HG02852 (cell line): ENCODE results near the gene TMEM258.

Source experiments
- ATAC-seq: cut with Tn5 transposase; IDR thresholded peaks from one replicate; pipeline ENCODE4 v1.9.1; 2021; ENCODE audit warnings: mild to moderate bottlenecking, moderate library complexity; ENCODE audit not compliant: unreplicated experiment

Gene TMEM258

DNA sequence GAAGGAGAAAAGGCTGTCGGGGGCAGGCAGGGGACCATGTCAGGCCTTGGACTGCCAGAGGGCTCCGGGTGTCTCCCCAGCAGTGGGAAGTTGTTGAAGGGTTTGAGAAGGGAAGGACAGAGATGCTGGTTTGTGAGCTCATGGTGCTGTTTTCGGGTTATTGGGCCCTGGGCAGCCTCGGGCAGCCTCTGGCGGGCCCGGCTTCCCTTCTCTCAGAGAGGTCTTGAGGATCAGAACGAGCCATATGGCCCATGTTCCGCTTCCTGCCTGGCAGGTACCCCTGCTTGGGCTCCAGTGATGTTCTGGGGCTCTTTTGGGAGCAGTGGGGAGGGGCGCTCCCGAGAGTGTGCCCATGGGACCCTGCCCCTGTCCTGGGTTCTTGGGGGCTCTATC, 30.2 kb downstream of the TMEM258 start:
- no peak for ATAC-seq

DNA sequence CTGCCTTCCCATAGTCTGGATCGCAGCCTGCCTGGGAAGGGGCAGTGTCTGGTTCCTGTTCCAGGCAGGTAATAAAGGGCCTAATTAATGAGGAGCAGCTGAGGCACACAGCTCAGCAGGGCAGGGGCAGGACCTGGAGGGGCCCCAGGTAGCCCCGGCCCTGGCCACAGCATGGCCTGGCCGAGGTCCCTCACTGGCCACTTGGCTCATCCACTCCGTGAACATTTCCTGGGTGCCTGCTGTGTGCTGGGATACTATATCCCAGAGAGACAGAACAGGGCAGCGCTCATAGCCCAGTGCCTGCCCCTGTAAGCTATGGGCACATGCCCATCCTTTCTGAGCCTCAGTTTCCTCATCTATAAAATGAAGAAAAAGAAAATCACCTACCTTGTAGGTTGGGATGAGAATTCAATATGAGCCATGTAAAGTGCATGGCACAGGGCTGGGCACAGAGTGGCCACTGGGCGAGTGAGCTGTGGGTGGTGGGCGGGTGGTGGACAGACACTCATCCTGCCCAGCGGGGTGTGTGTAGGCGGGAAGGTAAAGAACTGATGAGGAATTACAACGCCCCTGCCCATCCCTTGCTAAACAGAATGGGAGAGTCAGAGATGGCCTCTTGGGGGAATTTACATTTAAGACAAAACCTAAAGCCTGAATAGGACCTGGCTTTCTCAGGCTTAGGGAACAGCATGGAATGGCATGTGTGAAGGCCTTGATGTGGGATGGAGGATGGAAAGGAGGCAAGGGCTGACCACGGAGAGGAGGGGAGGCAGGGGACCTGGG, 30.8 kb downstream of the TMEM258 start:
- ATAC-seq, result no peak

- no peak for ATAC-seq
Observed at GRCh38 chr11:61760946-61761345, 31.5 kb downstream of the TMEM258 start.

DNA sequence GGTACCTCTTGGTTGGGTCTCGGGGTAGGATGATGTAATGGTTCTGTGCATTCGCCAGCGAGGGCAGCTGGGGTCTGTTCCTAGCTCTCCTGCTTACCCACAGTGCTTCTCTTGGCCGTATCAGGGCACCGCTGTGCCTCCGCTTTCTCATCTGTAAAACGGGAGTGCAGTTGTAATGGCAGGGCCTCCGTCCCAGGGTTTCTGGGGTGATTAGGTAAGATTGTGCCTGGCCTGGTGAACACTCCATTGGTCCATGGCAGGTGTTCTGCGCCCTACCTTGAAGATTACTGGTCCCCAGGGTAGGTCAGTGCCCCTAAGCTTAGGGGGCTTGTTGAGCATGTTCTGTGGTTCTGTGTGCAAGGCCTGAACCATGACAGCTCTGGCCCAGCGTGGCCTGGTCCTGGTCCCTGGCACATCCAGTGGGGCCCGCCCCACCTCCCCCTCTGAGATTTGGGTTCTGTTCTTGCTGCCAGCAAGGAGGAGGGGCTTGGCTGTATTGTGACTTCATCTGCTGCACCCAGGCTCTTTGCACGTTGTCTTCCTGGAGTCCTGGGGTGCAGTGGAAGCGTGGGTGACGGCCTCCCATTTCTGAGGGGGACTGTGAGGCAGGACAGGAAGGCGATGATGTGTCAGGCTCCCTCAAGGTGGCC, 35.1 kb downstream of the TMEM258 start:
- ATAC-seq, result no peak

DNA sequence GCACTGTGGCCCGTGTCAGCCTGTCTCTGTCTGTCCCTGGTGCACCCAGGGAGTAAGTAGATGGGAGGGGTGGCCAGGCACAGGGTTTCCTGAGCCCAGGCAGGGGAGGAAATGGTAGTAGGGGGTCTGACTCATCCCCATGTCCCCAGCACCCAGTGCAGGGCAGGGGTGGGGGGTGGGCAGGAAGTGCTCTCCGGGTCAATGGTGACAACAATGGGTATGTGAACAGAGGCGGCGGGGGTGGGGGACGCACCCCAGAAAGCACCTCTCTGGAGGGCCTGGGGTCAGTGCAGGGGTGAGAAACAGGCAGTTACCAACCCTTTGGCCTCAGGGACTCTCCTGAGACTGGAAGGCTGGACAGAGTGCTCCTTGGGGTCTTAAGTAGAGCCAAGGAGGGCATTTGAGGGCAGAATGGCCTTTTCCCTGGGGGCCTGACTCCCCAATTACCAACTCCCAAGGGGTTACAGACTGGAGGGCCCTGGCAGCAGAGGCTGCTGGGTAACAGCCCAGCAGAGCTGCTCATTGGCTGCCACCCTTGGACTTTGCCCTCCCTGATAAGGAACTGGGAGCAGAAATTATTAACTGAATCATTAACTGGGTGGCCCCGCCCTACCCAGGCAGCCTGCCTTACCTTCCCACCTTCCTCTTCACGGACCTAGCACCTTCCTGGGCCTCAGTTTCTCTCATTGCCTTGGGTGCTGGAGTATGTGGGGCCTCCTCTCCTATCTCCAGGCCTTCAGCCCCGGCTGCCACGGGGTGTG, 35.8 kb downstream of the TMEM258 start:
- ATAC-seq, result no peak

GRCh38 chr11:61756147-61756451, 36.3 kb downstream of the TMEM258 start:
- no peak for ATAC-seq

- no peak for ATAC-seq
Observed at GRCh38 chr11:61754534-61755482, 37.6 kb downstream of the TMEM258 start.

- ATAC-seq, result no peak
Observed at GRCh38 chr11:61753672-61754071, 38.7 kb downstream of the TMEM258 start.

DNA sequence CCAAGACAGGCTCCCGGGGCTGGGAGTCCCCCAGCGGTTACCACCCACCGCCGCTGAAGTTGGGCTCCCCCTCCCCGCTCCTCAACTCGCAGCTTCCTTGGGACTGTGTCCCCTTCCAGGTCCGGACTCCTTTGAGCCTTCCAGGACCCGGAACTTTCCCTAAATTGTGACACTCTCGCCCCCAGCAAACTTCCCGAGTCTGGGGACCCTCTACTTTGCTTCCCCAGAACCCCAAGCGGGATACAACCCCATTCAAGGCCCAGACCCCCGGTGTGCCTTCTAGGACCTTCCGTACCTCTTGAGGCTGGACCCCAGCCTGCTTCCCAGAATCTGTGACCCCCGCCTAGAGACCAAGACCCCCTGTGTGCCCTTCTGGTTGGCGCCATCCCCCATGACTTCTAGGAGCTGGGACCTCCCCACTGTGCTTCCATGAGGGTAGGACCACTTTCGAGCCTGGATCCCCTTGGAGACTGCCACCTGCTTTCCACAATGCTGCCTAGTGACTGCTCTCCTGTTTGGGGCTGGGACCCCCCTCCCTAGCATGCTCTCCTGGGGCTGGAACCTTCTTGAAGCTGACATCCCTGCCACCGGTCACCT, 39.4 kb downstream of the TMEM258 start:
- no peak for ATAC-seq

DNA sequence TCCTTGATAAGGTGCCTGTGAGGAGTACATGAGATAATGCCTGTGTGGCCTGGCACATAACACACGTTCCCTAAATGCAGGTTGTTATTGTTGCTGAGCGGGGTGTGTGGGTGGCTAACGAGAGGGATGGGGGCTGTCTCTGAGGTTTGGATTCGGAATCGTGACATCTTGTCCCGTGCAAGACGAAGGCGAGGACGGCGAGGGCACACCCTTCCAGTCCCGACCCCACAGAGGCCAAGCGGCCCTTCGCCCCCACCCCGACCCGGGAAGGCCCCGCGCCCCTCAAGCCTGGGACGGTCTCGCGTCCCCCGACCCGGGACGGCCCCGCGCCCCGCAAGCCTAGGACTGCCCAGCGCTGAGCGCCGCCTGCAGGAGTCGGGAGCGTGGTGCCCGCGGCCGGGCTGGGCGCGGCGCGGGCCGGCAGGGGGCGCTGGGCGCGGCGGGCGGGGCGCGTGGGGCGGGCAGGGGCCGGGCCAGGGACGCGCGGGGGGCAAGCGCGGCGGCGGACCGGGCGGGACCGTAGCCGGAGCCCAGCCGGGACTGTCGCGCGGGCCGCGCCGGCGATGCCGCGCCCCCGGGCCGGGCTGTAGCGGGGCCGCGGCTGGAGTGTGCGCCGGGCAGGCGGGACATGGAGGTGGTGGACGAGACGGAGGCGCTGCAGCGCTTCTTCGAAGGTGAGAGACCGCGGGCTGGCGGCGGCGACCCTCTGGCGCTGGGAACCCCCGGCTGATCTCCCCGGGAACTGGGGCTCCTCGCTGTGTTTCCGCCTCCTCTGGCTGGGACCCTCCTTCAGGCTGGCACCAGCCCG, 40.1 kb downstream of the TMEM258 start, which contains the start of gene MYRF:
TSS of gene MYRF (plus strand) at position 520 of the 808 bp plus-strand sequence. CDS start at position 629, 109 bp downstream.
- ATAC-seq, result no peak

DNA sequence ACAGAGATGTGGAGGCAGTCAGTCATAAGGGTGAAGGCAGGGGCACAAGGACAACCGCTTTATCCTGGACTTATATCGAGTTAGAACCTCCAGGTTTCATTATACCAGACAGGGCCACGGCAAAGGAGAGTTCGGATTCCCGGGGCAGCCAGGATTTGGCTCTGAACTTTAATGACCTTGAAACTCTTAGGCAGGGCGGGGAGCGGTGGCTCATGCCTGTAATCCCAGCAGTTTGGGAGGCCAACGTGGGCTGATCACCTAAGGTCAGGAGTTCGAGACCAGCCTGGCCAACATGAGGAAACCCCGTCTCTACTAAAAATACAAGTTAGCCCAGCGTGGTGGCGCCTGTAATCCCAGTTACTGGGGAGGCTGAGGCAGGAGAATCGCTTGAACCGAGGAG, 41.0 kb downstream of the TMEM258 start:
- no peak for ATAC-seq

DNA sequence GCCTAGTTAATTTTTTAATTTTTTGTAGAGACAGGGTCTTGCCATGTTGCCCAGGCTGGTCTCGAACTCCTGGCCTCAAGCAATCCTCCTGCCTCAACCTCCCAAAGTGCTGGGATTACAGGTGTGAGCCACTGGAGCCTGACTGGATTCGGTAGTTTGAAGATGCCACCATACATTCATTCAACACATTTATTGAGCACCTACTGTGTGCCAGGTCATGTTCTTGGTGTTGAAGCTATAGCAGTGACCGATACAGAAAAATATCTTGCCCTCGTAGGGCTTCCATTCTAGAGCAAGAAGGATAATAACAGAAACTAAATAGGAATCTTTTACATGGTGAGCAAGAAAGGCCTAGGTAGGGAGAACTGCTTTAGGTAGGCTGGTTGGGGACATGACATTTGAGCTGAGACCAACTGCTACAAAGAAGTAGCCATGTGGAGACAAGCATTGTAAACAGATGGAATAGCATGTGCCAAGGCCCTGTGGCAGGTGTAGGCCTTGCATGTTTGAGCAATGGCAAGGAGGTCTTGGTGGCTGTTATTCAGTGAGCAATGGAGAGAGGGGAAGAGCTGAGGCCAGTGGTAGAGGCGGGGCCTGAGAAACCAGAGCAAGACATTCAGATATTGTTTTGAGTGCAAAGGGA, 41.6 kb downstream of the TMEM258 start:
- ATAC-seq, result no peak

DNA sequence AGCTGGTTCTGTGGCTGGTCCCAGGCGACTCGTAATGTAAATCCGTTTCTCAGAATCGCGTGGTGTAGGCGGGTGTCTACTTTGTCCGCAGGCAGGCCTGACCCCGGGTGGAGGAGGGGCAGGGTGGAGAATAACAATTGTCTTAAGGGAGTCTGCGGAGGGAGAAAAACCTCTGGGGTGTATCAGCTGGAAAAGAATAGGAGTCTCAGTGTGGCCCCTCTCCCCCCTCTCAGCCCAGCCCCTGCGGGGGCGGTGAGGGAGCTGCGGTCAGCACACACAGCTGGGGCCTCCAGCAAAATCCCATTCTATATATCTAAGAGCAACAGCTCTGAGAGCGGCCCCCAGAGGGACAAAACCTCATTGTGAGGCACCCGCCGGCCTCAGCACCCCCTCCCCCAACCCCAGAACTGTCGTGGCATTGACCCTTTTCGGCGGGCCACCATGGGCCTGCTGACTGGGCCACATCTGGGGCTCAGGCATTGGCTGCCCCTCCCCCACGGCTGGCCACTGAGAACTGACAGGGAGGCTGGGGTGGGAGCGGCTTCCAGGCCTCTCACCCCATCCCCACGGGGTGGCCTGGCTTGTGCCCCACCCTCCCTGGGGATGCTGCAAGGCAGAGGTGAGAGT, 42.7 kb downstream of the TMEM258 start:
- ATAC-seq, result no peak

DNA sequence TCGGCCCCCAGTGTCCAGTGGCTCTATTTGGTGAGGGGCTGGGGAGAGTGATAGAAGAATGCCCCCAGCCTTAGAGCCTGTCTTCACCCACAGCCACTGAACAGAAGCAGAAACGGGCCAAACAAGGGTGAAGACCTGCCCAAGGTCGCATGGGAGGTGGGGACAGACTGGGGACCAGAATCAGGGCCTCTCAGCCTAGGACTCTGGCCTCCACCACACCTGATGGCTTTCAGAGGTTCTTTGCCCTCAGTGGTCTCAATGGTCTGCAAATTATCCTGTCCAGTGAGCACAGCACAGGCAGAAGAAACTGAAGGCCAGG, 44.5 kb downstream of the TMEM258 start:
- no peak for ATAC-seq

- no peak for ATAC-seq
Observed at GRCh38 chr11:61747192-61747966, 45.0 kb downstream of the TMEM258 start.

GRCh38 chr11:61746442-61747191, 45.8 kb downstream of the TMEM258 start:
- ATAC-seq, result no peak

- no peak for ATAC-seq
Observed at GRCh38 chr11:61745781-61746441, 46.5 kb downstream of the TMEM258 start.
